GM23248 (cell line): ENCODE results near the gene RALGPS1. TPM values are rescaled to one million over a fixed set of nuclear protein-coding genes. Genes with fewer than 3 reads are reported as not detected.

ENCODE experiments used
- DNase-seq: peaks from one replicate; pipeline ENCODE4 v3.0.0-alpha.2; 2015
- H2AFZ ChIP-seq: fragments of 200-600 bp; sonication (generic); 2 replicates; pipeline ENCODE4 v1.6.1; 2016; ENCODE audit warnings: antibody characterized with exemption
- H3F3A ChIP-seq: fragments of 200-600 bp; sonication (generic); 2 replicates; pipeline ENCODE4 v1.6.1; 2016; ENCODE audit warnings: mild to moderate bottlenecking, antibody characterized with exemption, mixed run types; ENCODE audit not compliant: insufficient read depth
- H3K27ac ChIP-seq: fragments of 200-600 bp; sonication (generic); 2 replicates; pipeline ENCODE4 v1.5.1; 2016; ENCODE audit warnings: mild to moderate bottlenecking
- H3K27me3 ChIP-seq: fragments of 200-600 bp; sonication (generic); replicated peaks from 2 replicates; pipeline ENCODE4 v1.6.1; 2016; ENCODE audit warnings: mild to moderate bottlenecking; ENCODE audit not compliant: insufficient read depth
- H3K36me3 ChIP-seq: fragments of 200-600 bp; sonication (generic); 2 replicates; pipeline ENCODE4 v1.6.1; 2016; ENCODE audit warnings: low read depth, mild to moderate bottlenecking
- H3K4me1 ChIP-seq: fragments of 200-600 bp; sonication (generic); 2 replicates; pipeline ENCODE4 v1.6.1; 2016; ENCODE audit warnings: mild to moderate bottlenecking; ENCODE audit not compliant: insufficient read depth
- H3K4me2 ChIP-seq: fragments of 200-600 bp; sonication (generic); one replicate; pipeline ENCODE4 v1.6.1; 2016; ENCODE audit warnings: mild to moderate bottlenecking; ENCODE audit not compliant: unreplicated experiment
- H3K4me3 ChIP-seq: fragments of 200-600 bp; sonication (generic); 2 replicates; pipeline ENCODE4 v1.5.1; 2016; ENCODE audit warnings: mild to moderate bottlenecking
- H3K79me2 ChIP-seq: fragments of 200-600 bp; sonication (generic); 2 replicates; pipeline ENCODE4 v1.6.1; 2016; ENCODE audit warnings: mild to moderate bottlenecking; ENCODE audit not compliant: insufficient read depth
- H3K9ac ChIP-seq: fragments of 200-600 bp; sonication (generic); 2 replicates; pipeline ENCODE4 v1.6.1; 2016; ENCODE audit warnings: mild to moderate bottlenecking
- H3K9me2 ChIP-seq: fragments of 200-600 bp; sonication (generic); 2 replicates; pipeline ENCODE4 v1.6.1; 2016; ENCODE audit warnings: mixed run types, mild to moderate bottlenecking, moderate library complexity; ENCODE audit not compliant: insufficient read depth
- H3K9me3 ChIP-seq: fragments of 200-600 bp; sonication (generic); one replicate; pipeline ENCODE4 v1.6.1; 2017; ENCODE audit warnings: low read depth
- H4K20me1 ChIP-seq: fragments of 200-600 bp; sonication (generic); 2 replicates; pipeline ENCODE4 v1.6.0; 2016; ENCODE audit not compliant: insufficient read depth
- EZH2 ChIP-seq: fragments of 200-600 bp; sonication (generic); IDR thresholded peaks from 2 replicates; pipeline ENCODE4 v1.6.1; 2018; ENCODE audit warnings: antibody characterized with exemption, mild to moderate bottlenecking; ENCODE audit not compliant: insufficient read depth, poor library complexity, severe bottlenecking
- EZH2phosphoT487 ChIP-seq: fragments of 200-600 bp; sonication (generic); IDR thresholded peaks from 2 replicates; pipeline ENCODE4 v1.6.1; 2018; ENCODE audit warnings: antibody characterized with exemption, moderate library complexity, mild to moderate bottlenecking, low read depth; ENCODE audit not compliant: insufficient read depth
- WGBS, 2 experiments: methylation state at CpG; one replicate each; pipeline ENCODE4 v1.1.6; 2015 to 2017; ENCODE audit warnings: low lambda C conversion rate in 2 of 2, low coverage in 1 of 2; ENCODE audit errors: missing lambda C conversion rate in 2 of 2; 5-methylcytosine and 5-hydroxymethylcytosine counted together
- in situ Hi-C: fragments of 300-500 bp; cut with MboI; formaldehyde crosslinking; loops from 2 replicates; pipeline ENCODE4 v1.15.0; 2020
- polyA plus RNA-seq: library from polyadenylated mRNA; unstranded; fragments of >200 nt; fragmentation: Nextera tagmentation; extraction: Ambion mirVana; gene quantifications from 2 replicates; pipeline ENCODE4 v1.2.1, GENCODE V29; 2016
- total RNA-seq: library from RNA; depleted of rRNA; stranded (reverse); fragments of >200 nt; shearing (Covaris generic); gene quantifications from 2 replicates; pipeline ENCODE4 v1.2.3, GENCODE V29; 2014

The RALGPS1 gene
- total and polyA plus RNA-seq, 2 experiments from 2014 or later = 0.54 to 1.8 TPM

DNA sequence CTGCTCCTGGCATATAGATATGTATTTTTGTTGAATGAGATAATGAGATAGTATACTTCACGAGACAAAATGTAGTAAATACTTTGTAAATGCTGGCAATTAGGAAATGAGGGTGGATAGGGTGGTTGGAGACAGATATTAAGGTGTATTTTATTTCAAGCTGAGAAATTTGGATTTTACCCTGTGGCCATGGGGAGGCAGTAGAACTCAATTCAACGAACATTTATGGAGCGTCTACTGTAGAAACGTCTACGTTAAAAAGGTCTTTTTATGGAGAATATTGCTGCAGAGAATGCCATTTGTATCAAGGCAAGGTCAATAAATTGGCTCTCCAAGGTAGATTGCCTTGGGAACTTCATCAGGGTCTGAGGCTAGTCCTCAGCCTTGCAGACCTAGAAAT lies 21.5 kb upstream of the RALGPS1 start:
- in situ Hi-C loops = no loop called here
- no peaks in the 10 kb centered on the region for H3K4me1 ChIP-seq
- H3K36me3 ChIP-seq = no peaks in the 10 kb centered on the region
- no peaks in the 10 kb centered on the region for H3K27me3 ChIP-seq
- H3K9me3 ChIP-seq = no peaks in the 10 kb centered on the region
- no peaks in the 10 kb centered on the region for H3K79me2 ChIP-seq
- TF ChIP-seq EZH2phosphoT487 (no peak), EZH2 (no peak)
- H3K27ac ChIP-seq = no peak overlapping the region
- WGBS, 2 experiments = 12 to 21% methylated on average over 5 of the region's 5 CpGs
- H4K20me1 ChIP-seq = no peaks in the 10 kb centered on the region
- H3K4me3 ChIP-seq = no peak overlapping the region
- peak; percentile 25 for DNase-seq
- H3K9me2 ChIP-seq = no peaks in the 10 kb centered on the region
- H3F3A ChIP-seq = no peaks in the 10 kb centered on the region
- H3K9ac ChIP-seq = no peak overlapping the region
- no peak overlapping the region for H3K4me2 ChIP-seq
- H2AFZ ChIP-seq = no peak overlapping the region

DNA sequence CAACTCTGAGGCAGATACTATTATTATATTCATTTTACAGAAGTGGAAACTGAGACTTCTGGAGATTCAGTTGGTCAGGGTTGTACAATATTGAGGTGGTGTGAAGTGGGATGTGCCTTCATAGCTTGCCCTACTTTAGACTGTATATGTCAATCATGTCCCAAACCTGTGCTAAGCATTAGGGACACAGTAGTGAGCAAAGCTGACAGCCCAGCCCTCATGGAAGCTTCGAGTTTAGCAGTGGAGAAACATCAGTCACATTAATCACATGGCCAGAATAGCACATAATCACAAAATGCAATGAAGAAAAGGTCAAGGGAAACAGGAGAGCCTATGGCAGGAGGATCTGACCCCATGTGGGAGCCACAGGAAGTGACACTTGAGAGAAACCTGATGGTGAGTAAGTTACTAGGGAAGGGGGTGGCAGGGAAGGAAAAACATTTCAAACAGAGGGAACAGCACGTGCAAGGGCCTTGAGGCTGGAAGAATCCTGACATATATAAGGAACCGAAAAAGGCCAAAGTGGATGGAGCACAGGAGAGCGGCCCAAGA lies 20.5 kb upstream of the RALGPS1 start:
- Histone ChIP-seq H4K20me1 (no peaks in the 10 kb centered on the region), H3F3A (no peaks in the 10 kb centered on the region), H3K27ac (no peak overlapping the region), H3K4me3 (no peak overlapping the region), H3K27me3 (no peaks in the 10 kb centered on the region), H2AFZ (no peak overlapping the region), H3K36me3 (no peaks in the 10 kb centered on the region), H3K9me2 (no peaks in the 10 kb centered on the region), H3K9ac (no peak overlapping the region), H3K4me2 (no peak overlapping the region), H3K9me3 (no peaks in the 10 kb centered on the region), H3K79me2 (no peaks in the 10 kb centered on the region), H3K4me1 (no peaks in the 10 kb centered on the region)
- no peak for DNase-seq
- 75 to 79% methylated on average over 4 of the region's 4 CpGs for WGBS, 2 experiments
- in situ Hi-C loops = no loop called here
- no peak for TF ChIP-seq EZH2phosphoT487
- TF ChIP-seq EZH2 = no peak

- in situ Hi-C loops = no loop called here
- 45 to 59% methylated on average over 3 of the region's 3 CpGs for WGBS, 2 experiments
- H2AFZ ChIP-seq = no peak overlapping the region
- H3K4me1 ChIP-seq = no peaks in the 10 kb centered on the region
- H3K4me3 ChIP-seq = no peak overlapping the region
- TF ChIP-seq EZH2phosphoT487 (no peak), EZH2 (no peak)
- no peak overlapping the region for H3K27ac ChIP-seq
- H3K79me2 ChIP-seq = no peaks in the 10 kb centered on the region
- H3K9me2 ChIP-seq = no peaks in the 10 kb centered on the region
- H4K20me1 ChIP-seq = no peaks in the 10 kb centered on the region
- H3K9ac ChIP-seq = no peak overlapping the region
- peaks cover 4% of the 10 kb centered on the region; the same call in 1 of the 2 replicates for H3K27me3 ChIP-seq
- no peak for DNase-seq
- H3K4me2 ChIP-seq = no peak overlapping the region
- no peaks in the 10 kb centered on the region for H3K9me3 ChIP-seq
- H3K36me3 ChIP-seq = no peaks in the 10 kb centered on the region
- no peaks in the 10 kb centered on the region for H3F3A ChIP-seq
These were observed 12.4 kb upstream of the RALGPS1 start for GRCh38 chr9:126902210-126902609.

GRCh38 chr9:126904586-126904985 lies 10.0 kb upstream of the RALGPS1 start:
- no peaks in the 10 kb centered on the region for H3K79me2 ChIP-seq
- in situ Hi-C loops = no loop called here
- H3K4me1 ChIP-seq = no peaks in the 10 kb centered on the region
- DNase-seq = no peak
- H3F3A ChIP-seq = no peaks in the 10 kb centered on the region
- H3K9me3 ChIP-seq = no peaks in the 10 kb centered on the region
- no peak overlapping the region for H3K9ac ChIP-seq
- H3K4me2 ChIP-seq = no peak overlapping the region
- no peak overlapping the region for H2AFZ ChIP-seq
- H3K36me3 ChIP-seq = no peaks in the 10 kb centered on the region
- H3K27me3 ChIP-seq = peaks cover 4% of the 10 kb centered on the region; the same call in 1 of the 2 replicates
- H3K27ac ChIP-seq = no peak overlapping the region
- whole genome bisulfite sequencing, 2 experiments = 51 to 71% methylated on average over 3 of the region's 3 CpGs
- H3K4me3 ChIP-seq = no peak overlapping the region
- H4K20me1 ChIP-seq = no peaks in the 10 kb centered on the region
- H3K9me2 ChIP-seq = no peaks in the 10 kb centered on the region
- no peak for TF ChIP-seq EZH2phosphoT487
- TF ChIP-seq EZH2 = no peak

- Histone ChIP-seq H3K9ac (no peak overlapping the region), H3K4me3 (no peak overlapping the region), H3K27ac (no peak overlapping the region), H3K4me2 (no peak overlapping the region), H2AFZ (no peak overlapping the region), H4K20me1 (no peaks in the 10 kb centered on the region), H3K4me1 (no peaks in the 10 kb centered on the region), H3K36me3 (no peaks in the 10 kb centered on the region), H3K9me2 (no peaks in the 10 kb centered on the region), H3K79me2 (no peaks in the 10 kb centered on the region), H3K27me3 (peaks cover 4% of the 10 kb centered on the region; the same call in 1 of the 2 replicates), H3K9me3 (no peaks in the 10 kb centered on the region), H3F3A (no peaks in the 10 kb centered on the region)
- DNase-seq = no peak
- WGBS, 2 experiments = 69 to 75% methylated on average over 6 of the region's 6 CpGs
- TF ChIP-seq EZH2 (no peak), EZH2phosphoT487 (no peak)
- in situ Hi-C loops = no loop called here
These were observed 8.5 kb upstream of the RALGPS1 start for GRCh38 chr9:126906091-126906490.
